HG03135 (cell line): ENCODE data around the gene LGALS8.
"Not testable (repeated sequence)": the region's sequence is repeated elsewhere in the genome, so short reads cannot be mapped to it uniquely, and the experiment has no call there.

Source experiments
- ATAC-seq: cut with Tn5 transposase; IDR thresholded peaks from one replicate; pipeline ENCODE4 v1.9.1; 2021; ENCODE audit warnings: mild to moderate bottlenecking, moderate library complexity; ENCODE audit not compliant: unreplicated experiment

Gene LGALS8

GRCh38 chr1:236536540-236536939, 12.8 kb downstream of the LGALS8 start:
- ATAC-seq: no peak

GRCh38 chr1:236540813-236541465, 17.2 kb downstream of the LGALS8 start:
- no peak for ATAC-seq

GRCh38 chr1:236541710-236542109, 17.9 kb downstream of the LGALS8 start:
- no peak for ATAC-seq

- no peak for ATAC-seq
Observed at GRCh38 chr1:236543065-236543669, 19.4 kb downstream of the LGALS8 start.

GRCh38 chr1:236545621-236546169, 21.9 kb downstream of the LGALS8 start:
- no peak for ATAC-seq

GRCh38 chr1:236548452-236548851, 24.7 kb downstream of the LGALS8 start:
- ATAC-seq: no peak

GRCh38 chr1:236550961-236551851, 27.4 kb downstream of the LGALS8 start:
- ATAC-seq: no peak

GRCh38 chr1:236552096-236552495, 28.3 kb downstream of the LGALS8 start:
- ATAC-seq: no peak

- ATAC-seq: no peak
Observed at GRCh38 chr1:236552901-236553300, 29.1 kb downstream of the LGALS8 start.

GRCh38 chr1:236553370-236553769, 29.6 kb downstream of the LGALS8 start:
- ATAC-seq: no peak

GRCh38 chr1:236556606-236557005, 32.8 kb downstream of the LGALS8 start:
- ATAC-seq: no peak

- no peak for ATAC-seq
Observed at GRCh38 chr1:236558081-236558480, 34.3 kb downstream of the LGALS8 start.

- no peak for ATAC-seq
Observed at GRCh38 chr1:236558846-236559245, 35.1 kb downstream of the LGALS8 start.

- ATAC-seq: no peak
Observed at GRCh38 chr1:236560213-236560771, 36.5 kb downstream of the LGALS8 start.

- ATAC-seq: no peak
Observed at GRCh38 chr1:236561976-236562375, 38.2 kb downstream of the LGALS8 start.

GRCh38 chr1:236565530-236565929, 41.7 kb downstream of the LGALS8 start:
- no peak for ATAC-seq

- no peak for ATAC-seq
Observed at GRCh38 chr1:236568285-236568894, 44.6 kb downstream of the LGALS8 start.

GRCh38 chr1:236575523-236575922, 51.7 kb downstream of the LGALS8 start:
- ATAC-seq: no peak

GRCh38 chr1:236576004-236576403, 52.2 kb downstream of the LGALS8 start:
- ATAC-seq: no peak

- ATAC-seq: not testable (repeated sequence)
Observed at GRCh38 chr1:236577041-236577440, 53.3 kb downstream of the LGALS8 start.

- ATAC-seq: no peak
Observed at GRCh38 chr1:236578661-236579060, 54.9 kb downstream of the LGALS8 start.
